Retinal pigment epithelial cell (primary cell): Measurements from ENCODE around the gene ITGA3.

ENCODE experiments used
- DNase-seq: peaks from one replicate; pipeline ENCODE4 v3.0.0-alpha.2; 2010; ENCODE audit warnings: low read depth
- H3K4me3 ChIP-seq: 2 replicates; pipeline ENCODE4 v1.5.1; 2011; ENCODE audit warnings: mild to moderate bottlenecking, low read length, control low read depth, moderate library complexity
- TF ChIP-seq, protein P1 (sequence below): conservative IDR thresholded peaks from 2 replicates; pipeline ENCODE4 v1.5.1; 2011; ENCODE audit warnings: low read depth, low read length, control low read depth, inconsistent platforms

The ITGA3 gene

DNA sequence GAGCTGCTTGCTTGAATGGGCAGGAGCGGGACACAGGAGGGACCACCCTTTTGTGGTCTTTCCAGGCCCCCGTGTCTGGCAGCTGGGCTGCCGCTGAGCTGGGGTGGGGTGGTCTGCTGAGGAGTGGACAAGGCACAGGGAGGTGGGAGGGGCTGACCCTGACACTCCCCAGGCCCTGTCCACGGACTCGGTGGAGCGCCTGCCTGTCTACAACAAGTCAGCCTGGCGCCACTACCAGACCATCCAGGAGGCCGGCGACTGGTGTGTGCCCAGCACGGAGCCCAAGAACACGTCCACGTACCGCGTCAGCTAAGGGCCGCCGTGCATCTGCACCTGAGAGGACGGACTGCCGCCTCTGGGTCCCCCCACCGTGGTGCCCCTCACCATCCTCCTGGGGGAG is 53.9 kb downstream of the ITGA3 start:
- H3K4me3 ChIP-seq = no peak overlapping the region
- TF ChIP-seq, protein P1, sequence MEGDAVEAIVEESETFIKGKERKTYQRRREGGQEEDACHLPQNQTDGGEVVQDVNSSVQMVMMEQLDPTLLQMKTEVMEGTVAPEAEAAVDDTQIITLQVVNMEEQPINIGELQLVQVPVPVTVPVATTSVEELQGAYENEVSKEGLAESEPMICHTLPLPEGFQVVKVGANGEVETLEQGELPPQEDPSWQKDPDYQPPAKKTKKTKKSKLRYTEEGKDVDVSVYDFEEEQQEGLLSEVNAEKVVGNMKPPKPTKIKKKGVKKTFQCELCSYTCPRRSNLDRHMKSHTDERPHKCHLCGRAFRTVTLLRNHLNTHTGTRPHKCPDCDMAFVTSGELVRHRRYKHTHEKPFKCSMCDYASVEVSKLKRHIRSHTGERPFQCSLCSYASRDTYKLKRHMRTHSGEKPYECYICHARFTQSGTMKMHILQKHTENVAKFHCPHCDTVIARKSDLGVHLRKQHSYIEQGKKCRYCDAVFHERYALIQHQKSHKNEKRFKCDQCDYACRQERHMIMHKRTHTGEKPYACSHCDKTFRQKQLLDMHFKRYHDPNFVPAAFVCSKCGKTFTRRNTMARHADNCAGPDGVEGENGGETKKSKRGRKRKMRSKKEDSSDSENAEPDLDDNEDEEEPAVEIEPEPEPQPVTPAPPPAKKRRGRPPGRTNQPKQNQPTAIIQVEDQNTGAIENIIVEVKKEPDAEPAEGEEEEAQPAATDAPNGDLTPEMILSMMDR = no peak

DNA sequence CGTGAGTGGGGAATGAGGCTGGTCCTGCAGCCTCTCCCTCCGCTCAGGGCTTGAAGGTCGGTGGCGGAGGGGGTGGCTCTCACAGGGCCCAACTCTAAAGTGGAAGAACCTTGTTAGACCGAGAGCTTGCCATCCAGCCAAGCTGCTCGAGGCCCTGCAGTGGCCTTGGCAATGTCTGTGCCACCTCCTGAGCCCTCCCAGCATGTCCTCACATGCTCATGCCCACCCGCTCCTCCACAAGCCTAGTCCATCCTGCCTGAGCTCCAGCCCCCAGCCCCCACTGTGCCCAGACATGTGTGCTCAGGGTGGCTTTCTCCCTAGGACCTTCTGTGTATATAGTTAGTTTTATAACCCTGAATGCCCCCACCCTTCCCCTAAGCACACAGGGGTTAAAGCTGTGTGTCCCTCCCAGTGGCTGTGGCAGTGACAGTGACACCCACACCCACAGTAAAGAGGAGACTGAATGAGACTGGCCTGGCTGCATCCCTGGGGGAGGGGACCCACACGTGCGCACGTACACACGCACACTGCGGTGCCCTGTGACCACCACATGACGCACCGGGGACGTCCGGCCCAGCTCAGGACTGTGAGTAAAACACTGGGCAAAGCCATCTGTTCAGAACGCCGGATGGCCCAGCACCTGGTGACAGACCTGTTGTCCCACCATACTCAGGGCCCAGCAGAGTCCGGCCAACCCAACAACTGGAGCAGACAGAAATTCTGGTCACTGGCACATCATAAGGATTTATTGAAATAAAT is 54.9 kb downstream of the ITGA3 start:
- H3K4me3 ChIP-seq = no peak overlapping the region
- no peak for DNase-seq
- TF ChIP-seq, protein P1 = no peak

More for the DNA sequence above, 53.9 kb downstream of the ITGA3 start:
- no peak for DNase-seq

DNA sequence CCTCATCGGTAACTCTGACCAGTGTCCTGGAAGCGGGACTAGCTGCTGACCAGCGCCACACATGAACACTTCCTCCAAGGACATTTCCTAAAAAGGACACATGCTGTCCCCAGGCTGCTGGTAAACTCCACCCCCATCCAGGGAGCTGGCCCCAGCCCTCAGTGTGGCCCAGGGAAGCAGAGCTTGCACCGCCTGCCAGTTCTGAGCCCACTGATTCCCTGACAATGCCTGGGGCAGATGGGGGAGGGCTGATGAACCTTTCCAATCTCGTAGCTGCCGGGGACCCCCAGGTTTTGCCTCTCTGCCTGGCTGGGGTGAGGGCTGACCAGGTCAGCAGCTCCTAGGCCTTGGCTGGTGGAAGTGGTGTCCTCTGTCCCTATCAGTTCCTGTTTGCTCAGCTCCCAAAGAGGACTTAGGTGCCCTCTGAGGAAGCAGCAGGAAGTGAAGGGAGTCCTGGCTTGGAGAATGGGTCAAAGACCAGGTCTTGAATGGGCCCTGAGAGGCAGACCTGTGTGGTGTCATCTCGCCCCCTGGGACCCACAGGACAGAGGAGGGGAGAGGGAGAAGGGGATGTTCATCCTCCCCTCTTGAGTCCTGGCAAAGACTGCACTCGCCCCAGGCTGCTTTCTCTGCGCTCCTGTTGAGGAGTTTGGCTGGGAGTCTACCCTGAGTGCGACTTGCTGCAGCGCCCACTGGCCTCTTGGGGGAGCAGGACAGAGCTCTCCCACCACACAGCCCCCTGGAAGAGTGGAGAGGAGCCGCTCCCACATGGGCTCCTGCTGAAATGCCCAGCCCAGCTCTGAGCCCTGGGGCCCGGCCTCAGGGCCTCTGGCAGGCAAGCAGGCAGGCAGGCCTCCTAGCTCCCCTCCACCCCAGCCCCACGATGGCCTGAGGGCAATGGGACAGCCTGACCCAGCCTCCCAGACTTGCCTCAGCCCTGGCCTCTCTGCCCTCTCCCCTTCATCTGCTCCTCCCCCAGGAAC is 56.1 kb downstream of the ITGA3 start:
- TF ChIP-seq, protein P1 = no peak
- DNase-seq = no peak

DNA sequence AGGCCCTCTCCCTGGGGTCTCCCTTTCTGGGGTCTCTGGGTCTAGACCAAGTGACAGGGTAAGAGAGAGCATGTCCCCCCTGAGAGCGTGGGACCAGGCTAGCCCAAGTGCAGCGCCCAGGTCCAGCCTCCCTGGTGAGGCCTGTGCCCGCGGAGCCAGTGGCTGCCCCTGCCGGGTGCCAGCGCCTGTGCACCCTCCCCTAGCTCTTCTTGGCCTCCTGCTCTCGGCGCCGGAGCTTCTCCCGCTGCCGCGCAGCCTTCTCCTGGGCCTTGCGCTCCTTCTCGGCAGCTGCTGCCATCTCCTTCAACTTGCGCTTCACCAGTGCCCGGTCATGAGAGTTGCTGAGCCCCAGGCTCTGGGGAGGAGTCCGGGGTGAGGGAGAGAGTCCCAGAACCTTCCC is 56.8 kb downstream of the ITGA3 start:
- no peak for DNase-seq
- H3K4me3 ChIP-seq = no peak overlapping the region
- TF ChIP-seq, protein P1 = no peak

More for the DNA sequence above, 56.1 kb downstream of the ITGA3 start:
- H3K4me3 ChIP-seq = no peak overlapping the region

DNA sequence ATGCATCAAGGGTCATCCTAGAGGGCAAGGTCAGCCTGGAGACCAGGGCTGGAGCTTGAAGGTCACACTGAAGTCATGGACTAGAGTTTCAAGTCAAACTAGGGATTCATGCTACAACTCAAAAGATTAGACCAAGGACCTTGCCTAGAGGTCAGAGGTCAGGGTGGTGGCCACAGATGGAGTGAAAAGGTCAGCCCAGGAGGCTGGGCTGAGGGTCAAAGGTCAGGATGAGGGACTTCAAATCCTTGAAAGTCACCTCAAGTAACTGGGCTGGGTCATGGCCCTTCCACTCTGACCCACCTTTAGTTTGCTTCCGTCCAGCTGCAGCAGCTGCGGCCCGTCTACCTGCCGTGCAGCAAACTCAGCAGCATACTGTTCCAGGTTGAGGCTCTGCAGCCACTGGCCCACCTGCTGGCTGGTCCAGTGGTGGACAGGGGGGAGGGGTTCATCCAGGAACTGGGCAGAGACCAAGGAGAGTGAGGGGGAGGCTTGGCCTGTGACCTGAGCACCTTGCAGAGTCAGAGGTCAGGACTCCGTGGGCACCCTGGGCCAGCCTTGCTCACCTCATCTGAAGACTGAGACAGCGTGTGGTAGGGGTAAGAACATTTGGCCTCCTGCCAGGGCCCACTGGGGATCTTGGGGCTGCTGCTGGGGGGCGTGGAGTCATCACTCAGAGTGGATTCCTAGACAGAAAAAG is 57.9 kb downstream of the ITGA3 start:
- no peak for DNase-seq
- H3K4me3 ChIP-seq = no peak overlapping the region
- TF ChIP-seq, protein P1 = no peak

DNA sequence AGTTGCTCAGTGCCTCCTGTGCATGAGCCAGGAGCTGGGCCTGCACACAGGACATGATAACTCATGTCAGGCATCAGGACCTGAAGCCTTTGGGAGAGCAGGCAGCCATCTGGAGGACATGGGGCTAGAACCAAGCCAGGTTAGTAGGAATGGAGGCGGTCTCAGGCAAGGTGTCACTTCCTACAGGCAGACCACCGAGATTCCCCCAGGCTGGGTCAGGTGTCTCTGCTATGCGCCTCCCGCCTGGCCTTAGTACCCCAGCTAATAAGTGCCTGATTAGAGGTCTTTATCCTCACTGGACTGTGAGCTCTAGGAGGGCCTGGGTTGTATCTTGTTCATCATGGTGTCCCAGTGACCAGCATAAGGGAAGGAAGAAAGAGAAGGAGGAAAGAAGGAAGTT is 58.5 kb downstream of the ITGA3 start:
- TF ChIP-seq, protein P1 = no peak
- no peak overlapping the region for H3K4me3 ChIP-seq
- no peak for DNase-seq
